ENCODE measurements around the gene RAPGEF2.
"Not testable (repeated sequence)": the region's sequence is repeated elsewhere in the genome, so short reads cannot be mapped to it uniquely, and the experiment has no call there.

RAPGEF2 gene, protein sequence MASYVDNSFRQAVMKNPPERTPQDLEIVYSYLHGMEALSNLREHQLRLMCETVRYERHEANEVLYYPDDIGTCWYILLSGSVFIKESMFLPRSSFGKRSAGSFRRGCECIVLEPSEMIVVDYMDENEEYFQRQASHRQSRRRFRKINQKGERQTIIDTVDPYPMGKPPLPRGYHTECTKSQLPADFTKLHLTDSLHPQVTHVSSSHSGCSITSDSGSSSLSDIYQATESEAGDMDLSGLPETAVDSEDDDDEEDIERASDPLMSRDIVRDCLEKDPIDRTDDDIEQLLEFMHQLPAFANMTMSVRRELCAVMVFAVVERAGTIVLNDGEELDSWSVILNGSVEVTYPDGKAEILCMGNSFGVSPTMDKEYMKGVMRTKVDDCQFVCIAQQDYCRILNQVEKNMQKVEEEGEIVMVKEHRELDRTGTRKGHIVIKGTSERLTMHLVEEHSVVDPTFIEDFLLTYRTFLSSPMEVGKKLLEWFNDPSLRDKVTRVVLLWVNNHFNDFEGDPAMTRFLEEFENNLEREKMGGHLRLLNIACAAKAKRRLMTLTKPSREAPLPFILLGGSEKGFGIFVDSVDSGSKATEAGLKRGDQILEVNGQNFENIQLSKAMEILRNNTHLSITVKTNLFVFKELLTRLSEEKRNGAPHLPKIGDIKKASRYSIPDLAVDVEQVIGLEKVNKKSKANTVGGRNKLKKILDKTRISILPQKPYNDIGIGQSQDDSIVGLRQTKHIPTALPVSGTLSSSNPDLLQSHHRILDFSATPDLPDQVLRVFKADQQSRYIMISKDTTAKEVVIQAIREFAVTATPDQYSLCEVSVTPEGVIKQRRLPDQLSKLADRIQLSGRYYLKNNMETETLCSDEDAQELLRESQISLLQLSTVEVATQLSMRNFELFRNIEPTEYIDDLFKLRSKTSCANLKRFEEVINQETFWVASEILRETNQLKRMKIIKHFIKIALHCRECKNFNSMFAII (N-terminal part only)

DNA sequence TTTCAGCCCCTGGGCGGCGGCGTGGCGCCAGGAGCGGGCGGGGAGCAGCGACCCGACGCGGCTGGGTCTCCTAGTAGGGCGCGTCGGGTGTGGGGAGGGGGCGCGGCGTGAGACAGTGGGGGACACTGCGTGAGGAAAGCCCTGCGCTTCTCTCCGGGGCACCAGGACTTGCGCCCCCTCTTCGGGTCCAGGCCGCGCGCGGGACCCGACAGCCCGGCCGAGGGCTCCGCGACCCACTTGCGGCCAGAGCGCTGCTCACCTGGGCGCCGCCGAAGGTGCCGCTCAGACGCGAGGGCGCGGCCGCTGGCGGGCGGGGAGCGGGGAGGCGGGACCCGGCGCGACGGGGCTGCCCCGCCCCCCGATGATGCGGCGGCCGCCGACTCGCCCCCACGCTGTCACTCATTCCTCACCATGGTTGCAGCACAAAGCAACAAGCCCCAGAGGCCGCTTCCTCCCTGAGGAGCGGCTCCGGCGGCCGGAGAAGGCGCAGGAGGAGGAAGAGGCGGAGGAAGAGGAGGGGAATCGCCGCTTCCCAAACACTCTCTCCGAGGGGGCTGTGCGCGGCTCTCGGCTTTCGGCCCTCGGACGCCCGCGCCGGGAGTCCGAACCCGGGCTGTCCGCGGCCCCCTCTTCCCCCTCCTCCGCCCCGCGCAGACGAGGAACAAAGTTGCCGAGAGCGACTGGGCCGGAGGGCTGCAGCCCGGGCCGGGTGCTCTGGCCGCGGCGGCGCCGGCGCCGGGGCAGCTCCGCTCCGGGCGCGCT is at the start of gene RAPGEF2:
RAPGEF2 (plus strand) TSS at position 458 of the 762 bp plus-strand sequence. CDS start 1,084 bp downstream, outside the sequence.
- DNase-seq: peak; percentile 95 to 96 (median 95)

DNA sequence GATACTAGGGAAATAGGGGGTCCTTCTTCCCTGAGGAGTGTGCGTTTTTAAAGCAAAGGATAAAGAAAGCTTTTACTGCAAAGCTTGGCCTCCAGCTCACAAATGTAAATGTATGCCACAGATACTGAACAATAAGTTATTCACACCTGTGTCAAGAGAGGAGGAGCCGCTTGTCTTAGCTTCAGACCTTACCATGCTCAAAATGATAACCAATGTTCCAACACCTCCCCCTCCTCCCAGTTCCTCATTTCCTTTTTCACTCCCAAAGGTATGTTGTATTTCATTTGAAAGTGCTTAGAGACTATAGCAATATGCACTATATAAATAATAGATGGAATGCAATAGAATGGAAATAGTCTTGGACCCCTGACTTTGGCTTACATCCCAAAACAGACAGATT is 47.0 kb upstream of the RAPGEF2 start:
- no peak for DNase-seq

DNA sequence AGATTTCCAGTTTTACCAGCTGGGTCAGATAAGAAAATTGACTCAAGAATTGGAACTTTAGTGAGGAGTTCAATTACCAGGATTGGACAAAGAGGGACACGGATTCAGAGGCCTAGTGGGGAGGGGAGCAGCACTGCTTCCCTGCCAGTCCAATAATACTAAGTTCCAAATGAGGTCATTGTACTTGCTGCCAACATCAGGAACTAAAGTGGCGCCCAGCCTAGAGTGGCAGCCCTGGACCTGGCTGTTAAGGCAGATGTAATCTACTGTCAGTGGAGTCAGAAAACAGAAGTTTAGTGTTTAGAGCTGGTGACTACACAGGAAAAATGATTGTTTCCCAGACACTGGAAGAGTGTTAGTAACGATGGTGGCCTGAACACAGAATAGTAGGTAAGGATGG is 42.7 kb upstream of the RAPGEF2 start:
- DNase-seq: no peak

DNA sequence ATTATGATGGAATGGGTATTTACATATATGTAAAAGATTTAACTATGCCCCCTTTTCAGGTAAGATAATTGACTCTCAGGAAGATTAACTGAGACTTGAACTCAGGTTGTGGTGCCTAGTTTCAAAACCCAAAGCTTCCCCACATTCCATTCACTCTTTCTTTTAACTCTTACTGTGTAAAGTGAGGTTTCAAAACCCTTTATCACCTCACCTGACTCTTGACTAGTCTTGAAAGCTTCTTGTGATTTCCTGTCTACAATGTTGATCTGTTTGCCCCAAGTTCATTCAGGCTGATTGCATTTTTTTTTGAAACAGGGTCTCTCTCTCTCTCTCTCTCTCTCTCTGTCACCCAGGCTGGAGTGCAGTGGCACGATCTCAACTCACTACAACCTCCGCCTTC is 40.5 kb upstream of the RAPGEF2 start:
- no peak for DNase-seq

DNA sequence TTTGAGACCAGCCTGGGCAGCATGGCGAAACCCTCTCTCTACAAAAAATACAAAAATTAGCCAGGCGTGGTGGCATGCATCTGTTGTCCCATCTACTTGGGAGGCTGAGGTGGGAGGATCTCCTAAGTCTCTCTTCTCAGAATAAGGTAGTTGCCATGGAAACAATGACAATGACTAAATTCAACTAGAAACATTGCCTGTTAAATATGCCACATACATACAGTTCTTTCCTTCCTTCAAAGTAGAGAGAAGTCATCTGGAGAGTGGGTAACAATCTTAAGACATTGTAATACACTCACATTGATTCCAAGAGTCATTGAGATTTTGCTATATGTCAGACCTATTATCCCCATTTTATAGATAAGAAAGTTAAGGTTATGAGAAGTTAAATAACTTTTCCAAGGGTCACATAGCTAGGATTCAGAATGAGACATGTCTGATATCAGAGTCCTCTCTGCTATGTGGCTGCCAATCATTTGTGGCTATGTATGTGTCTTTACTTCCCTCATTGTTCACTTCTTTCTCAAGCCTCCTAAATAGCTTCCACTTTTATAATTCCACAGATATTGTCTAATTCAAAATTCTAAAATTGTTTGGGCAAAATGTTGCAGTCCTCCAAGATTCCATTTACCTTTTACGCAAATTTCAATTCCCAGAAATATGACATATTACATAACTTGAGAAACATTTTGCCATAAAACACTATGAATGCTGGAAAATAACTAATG is 37.2 kb upstream of the RAPGEF2 start:
- no peak for DNase-seq

DNA sequence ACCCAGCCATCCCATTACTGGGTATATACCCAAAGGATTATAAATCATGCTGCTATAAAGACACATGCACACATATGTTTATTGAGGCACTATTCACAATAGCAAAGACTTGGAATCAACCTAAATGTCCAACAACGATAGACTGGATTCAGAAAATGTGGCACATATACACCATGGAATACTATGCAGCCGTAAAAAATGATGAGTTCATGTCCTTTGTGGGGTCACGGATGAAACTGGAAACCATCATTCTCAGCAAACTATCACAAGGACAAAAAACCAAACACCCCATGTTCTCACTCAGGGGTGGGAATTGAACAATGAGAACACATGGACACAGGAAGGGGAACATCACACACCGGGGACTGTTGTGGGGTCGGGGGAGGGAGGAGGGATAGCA is 34.7 kb upstream of the RAPGEF2 start:
- not testable (repeated sequence) for DNase-seq

DNA sequence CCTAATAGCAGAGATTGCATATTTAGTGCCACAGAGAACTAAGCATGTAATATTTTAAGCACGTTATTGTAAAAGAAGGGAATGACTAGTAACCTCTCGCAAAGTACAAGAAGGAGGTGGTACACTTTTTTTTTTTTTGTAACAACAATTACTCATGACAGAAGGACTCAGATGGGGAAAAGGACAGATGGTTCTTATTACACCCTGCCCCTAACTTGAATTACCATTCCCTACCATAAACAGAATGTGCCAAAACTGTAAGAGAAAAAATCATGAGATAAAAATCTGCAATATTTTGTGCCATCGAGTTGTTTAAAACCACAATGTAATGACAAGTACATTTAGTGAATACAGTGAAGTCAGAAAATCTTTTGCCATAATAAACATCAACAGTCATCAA is 33.0 kb upstream of the RAPGEF2 start:
- DNase-seq: no peak

DNA sequence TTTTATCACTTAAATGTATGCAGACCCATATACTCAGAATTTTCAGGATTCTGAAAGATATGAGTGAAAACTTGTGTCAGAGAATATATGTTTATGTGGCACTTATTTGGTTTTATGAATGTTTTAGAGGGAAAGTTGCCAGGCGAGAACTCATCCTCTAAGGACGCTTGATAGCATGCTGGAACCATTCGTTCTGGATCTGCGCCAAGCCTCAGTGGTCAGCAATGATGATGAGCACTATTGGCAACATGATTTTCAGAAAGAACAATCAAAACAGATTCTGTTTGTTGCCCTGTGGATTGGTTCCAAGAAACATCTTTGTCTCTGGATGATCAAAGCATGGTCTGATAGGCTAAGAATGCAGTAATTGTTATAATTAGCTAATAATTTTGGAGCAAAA is 32.1 kb upstream of the RAPGEF2 start:
- no peak for DNase-seq

DNA sequence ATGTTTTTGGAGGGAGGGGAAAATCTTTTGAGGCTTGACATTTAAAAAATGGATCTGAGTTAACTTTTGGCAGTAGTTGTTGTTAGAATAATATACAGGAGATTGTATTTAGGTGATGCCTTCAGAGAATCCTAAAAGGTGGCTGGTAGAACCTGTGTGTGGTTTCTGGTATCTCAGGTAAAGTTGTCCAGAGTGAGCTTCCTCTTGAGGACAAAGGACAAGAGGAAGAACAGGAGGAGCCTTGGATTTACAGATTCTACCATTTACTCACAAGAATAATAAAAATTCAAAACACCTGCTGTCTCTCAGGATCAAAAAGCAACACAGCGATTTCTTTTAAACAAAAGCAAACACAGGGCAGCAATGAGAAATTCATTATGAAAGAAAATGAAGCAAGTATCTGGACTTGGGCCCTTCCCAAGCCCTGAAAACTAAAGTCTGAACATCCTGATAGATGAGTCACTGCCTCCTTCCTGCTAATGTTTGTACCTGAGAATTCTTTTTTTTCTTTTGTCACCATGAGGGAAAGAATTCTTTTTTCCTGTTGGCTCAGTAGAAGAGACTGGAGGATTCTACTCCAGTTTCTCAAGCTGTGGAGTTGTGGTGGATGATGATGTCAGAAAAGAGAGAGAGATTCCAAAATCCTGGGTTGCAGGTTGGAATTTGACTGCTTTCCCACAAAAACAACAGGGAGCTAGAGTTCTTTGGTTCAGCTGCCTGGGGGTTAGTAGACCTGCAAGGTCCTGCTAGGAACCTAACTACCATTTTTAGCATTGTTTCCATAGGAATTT is 31.5 kb upstream of the RAPGEF2 start:
- DNase-seq: no peak

DNA sequence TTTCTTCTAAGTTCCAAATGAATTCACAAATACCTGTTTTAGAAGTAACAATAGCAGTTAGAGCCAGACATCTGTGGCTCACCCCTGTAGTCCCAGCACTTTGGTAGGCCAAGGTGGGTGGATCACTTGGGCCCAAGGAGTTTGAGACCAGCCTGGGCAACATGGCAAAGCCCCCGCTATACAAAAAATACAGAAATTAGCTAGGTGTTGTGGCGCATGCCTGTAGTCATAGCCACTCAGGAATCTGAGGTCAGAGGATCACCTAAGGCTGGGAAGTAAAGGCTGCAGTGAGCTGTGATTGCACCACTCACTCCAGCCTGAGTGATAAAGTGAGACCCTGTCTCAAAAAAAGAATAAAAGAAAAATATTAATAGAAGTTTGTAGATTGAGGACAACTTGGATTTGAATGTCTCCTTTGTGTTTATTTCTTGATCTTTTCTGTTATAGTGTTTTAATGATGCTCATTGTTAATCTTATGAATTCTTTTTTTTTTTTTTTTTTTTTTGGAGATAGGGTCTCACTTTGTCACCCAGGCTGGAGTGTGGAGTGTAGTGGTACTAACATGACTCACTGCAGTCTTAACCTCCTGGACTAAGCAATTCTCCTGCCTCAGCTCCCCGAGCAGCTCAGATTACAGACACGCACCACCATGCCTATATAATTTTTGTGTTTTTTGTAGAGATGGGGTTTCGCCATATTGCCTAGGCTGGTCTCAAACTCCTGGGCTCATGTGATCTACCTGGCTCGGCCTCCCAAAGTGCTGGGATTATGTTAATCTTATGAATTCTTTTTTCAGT is 30.7 kb upstream of the RAPGEF2 start:
- DNase-seq: no peak

DNA sequence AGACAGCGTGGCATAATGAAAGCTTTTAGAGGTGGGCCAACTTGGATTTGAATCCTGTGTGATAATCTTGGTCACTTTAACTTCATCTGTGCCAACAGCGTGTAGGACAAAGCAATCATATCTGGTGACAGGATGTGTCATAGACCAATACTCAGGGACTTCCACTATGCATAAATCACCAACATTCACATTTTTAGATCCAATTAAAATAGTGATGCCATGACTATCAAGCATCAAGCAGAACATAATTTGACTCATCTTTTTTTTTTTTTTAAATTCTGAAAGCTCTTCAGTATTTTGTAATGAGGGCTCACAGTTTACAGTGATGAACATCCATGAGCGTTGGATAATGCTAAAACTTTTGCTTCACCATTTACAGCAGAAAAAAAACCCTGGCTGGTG is 27.3 kb upstream of the RAPGEF2 start:
- peak in 1 of 3 donors; percentile 18 for DNase-seq

DNA sequence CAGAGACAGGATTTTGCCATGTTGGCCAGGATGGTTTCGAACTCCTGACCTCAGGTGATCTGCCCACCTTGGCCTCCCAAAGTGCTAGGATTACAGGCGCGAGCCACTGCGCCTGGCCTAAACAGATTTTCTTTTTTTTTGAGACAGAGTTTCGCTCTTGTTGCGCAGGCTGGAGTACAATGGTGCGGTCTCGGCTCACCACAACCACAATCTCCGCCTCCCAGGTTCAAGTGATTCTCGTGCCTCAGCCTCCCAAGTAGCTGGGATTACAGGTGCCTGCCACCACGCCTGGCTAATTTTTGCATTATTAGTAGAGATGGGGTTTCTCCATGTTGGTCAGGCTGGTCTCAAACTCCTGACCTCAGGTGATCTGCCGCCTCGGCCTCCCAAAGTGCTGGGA is 25.9 kb upstream of the RAPGEF2 start:
- DNase-seq: not testable (repeated sequence)

DNA sequence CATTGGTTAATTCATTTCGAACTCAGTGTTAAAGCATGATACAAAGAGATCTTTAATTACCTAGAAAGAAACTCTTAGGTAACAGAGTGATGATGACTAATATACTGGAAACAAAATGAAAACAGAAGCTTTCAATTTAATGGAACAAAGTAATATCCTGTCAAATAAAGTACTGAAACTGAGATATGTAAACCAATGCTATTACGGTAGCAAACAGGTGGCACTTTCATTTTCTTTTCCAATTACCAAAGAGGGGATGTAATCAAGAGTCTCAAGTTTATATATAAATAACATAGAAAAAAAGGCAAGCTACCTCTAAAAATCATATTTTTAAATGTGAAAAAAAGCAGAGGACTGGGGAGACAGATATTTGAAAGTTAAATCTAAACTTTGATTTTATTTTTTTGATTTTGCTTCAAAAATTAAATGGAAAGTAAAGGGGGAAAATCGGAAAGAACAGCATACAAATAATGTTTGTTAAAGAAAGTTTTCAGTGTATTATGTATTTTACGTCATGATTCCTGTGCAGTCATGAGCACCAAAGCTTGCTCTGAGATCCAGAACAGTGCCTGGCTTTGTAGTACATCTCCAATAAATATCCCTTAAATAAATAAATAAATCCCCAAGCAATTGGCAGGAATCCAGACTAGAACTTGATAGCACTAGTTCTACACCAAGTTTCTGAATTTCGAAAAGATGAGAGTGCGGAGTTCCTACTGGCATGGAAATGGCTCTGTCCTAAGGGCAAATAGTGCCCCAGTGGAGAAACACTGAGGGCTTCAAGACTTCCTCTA is 25.0 kb upstream of the RAPGEF2 start:
- no peak for DNase-seq

DNA sequence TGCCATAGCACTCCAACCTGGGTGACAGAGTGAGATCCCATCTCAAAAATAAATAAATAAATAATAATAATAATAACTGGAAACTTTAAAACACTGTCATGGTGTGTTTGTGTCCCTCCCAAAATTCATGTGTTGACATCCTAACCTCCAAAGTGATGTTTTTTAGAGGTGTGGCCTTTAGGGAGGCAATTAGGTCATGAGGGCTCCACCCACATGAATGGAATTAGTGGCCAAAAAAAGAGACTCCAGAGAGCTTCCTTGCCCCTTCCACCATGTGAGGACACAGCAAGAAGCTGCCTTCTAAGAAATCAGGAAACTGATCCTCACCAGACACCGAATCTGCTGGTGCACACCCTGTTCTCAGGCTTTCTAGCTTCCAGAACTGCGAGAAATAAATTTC is 23.8 kb upstream of the RAPGEF2 start:
- no peak for DNase-seq

DNA sequence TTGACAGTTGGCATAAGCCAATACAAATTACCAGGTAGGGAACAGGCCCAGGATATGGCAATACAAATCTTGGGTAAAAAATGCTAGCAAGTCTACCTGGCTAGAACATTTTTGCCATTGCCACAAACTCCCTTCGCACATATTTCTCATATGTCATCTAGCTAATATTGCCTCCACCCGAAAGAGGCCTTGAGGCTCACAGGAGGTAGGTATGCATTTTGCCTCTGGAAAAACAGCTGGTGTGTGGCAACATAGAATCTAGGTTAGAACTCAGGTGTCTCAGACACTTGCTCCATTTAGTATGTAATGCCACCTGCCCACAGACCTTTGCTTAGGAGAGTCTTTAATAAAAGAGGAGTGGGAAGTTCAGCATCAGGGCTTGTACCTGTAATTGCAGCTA is 16.3 kb upstream of the RAPGEF2 start:
- no peak for DNase-seq

DNA sequence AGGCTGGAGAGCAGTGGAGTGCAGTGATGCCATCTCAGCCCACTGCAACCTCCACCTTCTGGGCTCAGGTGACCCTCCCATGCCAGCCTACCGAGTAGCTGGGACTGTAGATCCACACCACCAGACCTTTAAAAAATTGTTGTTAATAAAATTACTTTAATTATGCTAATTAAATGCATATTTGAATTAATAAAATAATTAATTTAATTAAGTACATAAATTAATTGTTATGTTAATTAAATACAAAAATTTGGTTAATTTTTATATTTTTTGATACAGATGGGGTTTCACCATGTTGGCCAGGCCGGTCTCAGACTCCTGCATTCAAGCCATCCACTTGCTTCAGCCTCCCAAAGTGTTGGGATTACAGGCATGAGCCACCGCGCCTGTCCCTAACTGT is 12.6 kb upstream of the RAPGEF2 start:
- DNase-seq: no peak

DNA sequence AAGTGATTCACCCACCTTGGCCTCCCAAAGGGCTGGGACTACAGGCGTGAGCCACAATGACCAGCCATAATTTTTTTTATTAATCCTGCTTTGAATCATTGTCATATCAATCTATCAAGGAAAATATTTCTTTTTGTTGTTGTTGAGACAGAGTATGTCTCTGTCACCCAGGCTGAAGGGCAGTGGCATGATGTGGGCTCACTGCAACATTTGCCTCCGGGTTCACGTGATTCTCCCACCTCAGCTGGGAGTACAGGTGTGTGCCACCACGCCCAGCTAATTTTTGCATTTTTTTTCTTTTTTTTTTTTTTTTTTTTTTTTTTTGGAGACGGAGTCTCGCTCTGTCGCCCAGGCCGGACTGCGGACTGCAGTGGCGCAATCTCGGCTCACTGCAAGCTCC is 8.7 kb upstream of the RAPGEF2 start:
- DNase-seq: not testable (repeated sequence)

DNA sequence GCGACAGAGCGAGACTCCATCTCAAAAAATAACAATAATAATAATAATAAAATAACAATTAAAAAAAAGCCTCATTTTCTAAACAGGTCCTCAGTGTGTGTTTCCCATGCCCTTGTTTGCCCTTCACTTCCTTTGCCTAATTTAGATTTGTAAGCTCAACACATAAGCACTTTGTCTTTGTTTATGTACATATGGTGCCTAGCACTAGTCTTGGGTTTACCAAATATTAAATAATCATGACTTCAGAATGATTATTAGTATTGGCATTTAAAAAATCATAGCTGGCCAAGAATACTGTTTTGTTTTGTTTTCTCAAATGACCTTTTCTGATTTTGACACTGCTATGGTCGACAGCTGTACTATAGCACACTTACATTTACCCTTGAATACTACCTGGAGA is 6.4 kb upstream of the RAPGEF2 start:
- no peak for DNase-seq

DNA sequence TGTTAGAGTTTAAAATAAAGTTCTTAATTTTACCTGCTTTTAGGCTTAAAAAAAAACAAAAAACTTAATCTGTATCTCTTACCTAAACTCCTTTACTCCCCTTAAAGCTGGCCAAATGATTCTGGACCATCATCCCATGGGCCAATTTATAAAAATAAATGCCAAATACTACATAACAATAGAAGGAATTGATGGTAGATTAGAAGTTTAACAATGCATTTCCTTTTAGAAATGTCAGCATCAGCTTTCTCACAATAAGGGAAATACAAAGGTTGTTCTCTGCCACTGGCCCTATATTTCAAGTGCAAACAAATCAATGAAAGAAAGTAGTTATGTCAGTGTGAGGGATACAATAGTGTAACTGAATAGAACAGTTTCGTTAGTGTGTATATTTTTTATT is 5.7 kb upstream of the RAPGEF2 start:
- no peak for DNase-seq

DNA sequence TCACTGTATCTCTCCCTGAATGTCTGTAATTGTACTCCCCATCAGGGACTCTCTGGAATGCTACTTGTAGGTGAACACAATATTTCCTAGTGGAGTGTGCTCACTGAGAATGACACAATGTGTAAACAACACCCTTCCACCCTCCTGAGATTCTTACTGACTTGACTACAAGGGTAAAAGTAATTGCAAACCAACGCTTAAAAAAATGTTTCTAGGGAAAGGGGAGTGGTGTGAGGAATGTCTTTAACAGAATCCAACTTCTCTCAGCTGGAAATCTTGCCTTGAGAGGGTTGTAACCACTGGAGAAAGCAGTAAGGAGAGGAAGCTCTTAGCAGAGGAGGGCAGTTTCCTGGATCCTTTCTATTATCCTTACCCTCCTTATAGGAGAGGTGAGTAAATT is 5.1 kb upstream of the RAPGEF2 start:
- no peak for DNase-seq
